Right lobe of liver (tissue), 6 donors: ENCODE results near the gene VSTM2L. TPM values are rescaled to one million over a fixed set of nuclear protein-coding genes. Genes with fewer than 3 reads are reported as not detected.

Source experiments
- ATAC-seq, 4 donors: fragments of 200-7000 bp; cut with Tn5 transposase; one replicate each; pipeline ENCODE4 v1.9.1; 2020; ENCODE audit warnings: mild to moderate bottlenecking in 4 of 4, moderate library complexity in 4 of 4
- DNase-seq, 3 donors: peaks; one replicate each; pipeline ENCODE4 v3.0.0-alpha.2; 2020
- H3K27ac ChIP-seq, 3 donors: fragments of 200-600 bp; one replicate each; pipeline ENCODE4 v1.8.0; 2022
- H3K27me3 ChIP-seq, 2 donors: fragments of 200-600 bp; one replicate each; pipeline ENCODE4 v1.8.0; 2022
- H3K36me3 ChIP-seq, 4 donors: fragments of 200-600 bp; sonication (generic) in 1 of 4; one replicate each; pipeline versions ENCODE4 v1.5.1 to v1.8.0; 2017 to 2022; ENCODE audit warnings: control low read depth in 1 of 4
- H3K4me1 ChIP-seq, 4 donors: fragments of 200-600 bp; sonication (generic) in 1 of 4; one replicate each; pipeline versions ENCODE4 v1.5.1 to v1.8.0; 2017 to 2022; ENCODE audit warnings: control low read depth in 1 of 4
- H3K4me3 ChIP-seq, 3 donors: fragments of 200-600 bp; one replicate each; pipeline ENCODE4 v1.8.0; 2022
- H3K9me3 ChIP-seq, 4 donors: fragments of 200-600 bp; sonication (generic) in 1 of 4; one replicate each; pipeline versions ENCODE4 v1.5.1 to v1.8.0; 2017 to 2022; ENCODE audit warnings: control low read depth in 1 of 4
- CTCF ChIP-seq, 4 donors: fragments of 200-600 bp in 3 of 4; fragments of 450-650 bp in 1 of 4; IDR thresholded peaks; one replicate each; pipeline versions ENCODE4 v1.5.1 to v1.8.0; 2016 to 2022; ENCODE audit warnings: antibody characterized with exemption in 4 of 4, mild to moderate bottlenecking in 2 of 4
- POLR2A ChIP-seq: fragments of 450-650 bp; IDR thresholded peaks from one replicate; pipeline ENCODE4 v1.6.1; 2017; ENCODE audit warnings: antibody characterized with exemption, mild to moderate bottlenecking
- WGBS: methylation state at CpG from one replicate; pipeline ENCODE4 v1.1.6; 2018; ENCODE audit warnings: low coverage, low lambda C conversion rate; ENCODE audit not compliant: insufficient coverage; ENCODE audit errors: missing lambda C conversion rate; 5-methylcytosine and 5-hydroxymethylcytosine counted together
- intact Hi-C, 2 donors: fragments of 100-400 bp; cut with DNase I; formaldehyde crosslinking; loops; one replicate each; pipeline versions ENCODE4 v1.11.2 to v1.14.1; 2022
- total RNA-seq, 6 experiments: library from RNA; depleted of rRNA in 2 of 6; stranded (reverse); fragments of >200 nt in 2 of 6; fragmentation: NEBNext Ultra II Directional in 3 of 6; extraction: Animal tissue kit (Norgen Biotek cat#: 25700) in 3 of 6; gene quantifications; one replicate each; pipeline versions ENCODE4 v1.1.0 to v1.2.4, GENCODE V29; 2016 to 2023
- donor health status: DM: no; HTN: yes; CAD: no.
- donor health status: DM: no; HTN: no; CAD: no.
- donor health status: DM: no; HTN: no; CAD: no.
- donor health status: DM: no; HTN: yes; CAD: no.
- donor health status: DM: no; HTN: yes; CAD: no.

VSTM2L gene
- total RNA-seq, 6 experiments from 2014 or later, result 0.56 to 10.7 (median 1.8) TPM

DNA sequence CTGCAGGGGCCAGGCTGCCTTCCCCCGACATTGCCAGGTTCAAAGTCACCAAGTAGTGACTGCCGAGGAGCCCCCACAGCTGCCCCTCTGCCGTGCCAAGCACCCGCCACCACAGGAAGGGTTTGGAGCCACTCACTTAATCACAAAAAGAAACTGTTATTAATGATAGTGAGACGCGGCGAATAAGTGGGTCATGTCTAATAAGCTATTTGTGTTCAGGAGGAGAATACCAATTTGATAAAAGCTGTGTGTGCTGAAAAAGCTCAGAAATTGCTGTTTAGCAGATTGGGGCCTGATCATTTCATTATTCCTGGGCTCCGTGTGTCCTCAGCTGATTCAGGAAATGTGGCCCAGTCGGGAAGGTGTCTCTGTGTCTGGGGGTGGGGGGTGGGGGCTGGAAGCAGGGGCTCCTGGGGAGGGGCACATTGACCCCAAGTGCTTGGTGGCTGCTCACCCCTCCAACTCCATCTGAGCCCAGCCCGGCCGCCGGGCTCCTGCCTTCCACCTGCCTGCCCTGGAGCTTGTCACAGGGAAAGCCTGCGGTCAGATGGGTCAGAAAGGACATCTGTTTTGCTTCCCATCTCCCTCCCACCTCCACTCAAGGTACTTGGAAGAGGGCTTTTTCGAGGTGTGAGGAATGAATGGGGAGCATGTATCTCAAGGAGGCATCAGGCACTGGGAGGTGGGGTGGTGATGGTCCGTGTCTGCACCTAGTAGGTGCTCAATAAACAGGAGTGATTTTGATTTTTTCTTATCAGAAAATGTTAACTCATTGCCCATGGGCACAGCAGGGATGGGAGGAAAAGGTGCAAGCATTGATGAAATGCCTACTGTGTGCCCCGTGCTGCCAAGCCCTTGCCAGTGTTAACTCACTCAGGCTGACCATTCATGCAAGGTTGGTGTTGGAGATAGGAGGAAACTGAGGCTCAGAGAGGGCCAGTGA is 3.0 kb downstream of the VSTM2L start:
- no peaks in the 10 kb centered on the region for H3K27me3 ChIP-seq
- DNase-seq, result no peak
- H3K4me3 ChIP-seq, result no peak overlapping the region
- H3K4me1 ChIP-seq, result peaks cover 0 to 10% (median 0%) of the 10 kb centered on the region in 4 donors
- no peak for TF ChIP-seq CTCF (IDR thresholded peaks at IDR 0.05)
- TF ChIP-seq POLR2A, result no peak
- H3K9me3 ChIP-seq, result no peaks in the 10 kb centered on the region
- WGBS, result 41% methylated on average over 6 of the region's 16 CpGs
- H3K27ac ChIP-seq, result no peak overlapping the region
- H3K36me3 ChIP-seq, result no peaks in the 10 kb centered on the region
- ATAC-seq, result no peak
- intact Hi-C loops, result loop anchor here in 1 of 2 donors (10.0 kb wide), 1 partner anchor 89 kb away; no protein-coding TSS in a partner anchor

- H3K36me3 ChIP-seq, result no peaks in the 10 kb centered on the region
- 64% methylated on average over 3 of the region's 3 CpGs for WGBS
- no peak overlapping the region for H3K27ac ChIP-seq
- TF ChIP-seq CTCF (IDR thresholded peaks at IDR 0.05) (no peak), POLR2A (no peak)
- intact Hi-C loops, result loop anchor here in 1 of 2 donors (10.0 kb wide), 1 partner anchor 87 kb away; no protein-coding TSS in a partner anchor
- H3K27me3 ChIP-seq, result no peaks in the 10 kb centered on the region
- no peak for DNase-seq
- H3K4me1 ChIP-seq, result peaks cover 0 to 9% (median 0%) of the 10 kb centered on the region in 4 donors
- no peak for ATAC-seq
- no peaks in the 10 kb centered on the region for H3K9me3 ChIP-seq
- no peak overlapping the region for H3K4me3 ChIP-seq
Observed at GRCh38 chr20:37907330-37907676, 4.4 kb downstream of the VSTM2L start.

GRCh38 chr20:37907677-37908401 is 4.9 kb downstream of the VSTM2L start:
- no peaks in the 10 kb centered on the region for H3K36me3 ChIP-seq
- 70% methylated on average over 8 of the region's 17 CpGs for WGBS
- TF ChIP-seq POLR2A (no peak), CTCF (IDR thresholded peaks at IDR 0.05) (no peak)
- no peak overlapping the region for H3K4me3 ChIP-seq
- no peaks in the 10 kb centered on the region for H3K27me3 ChIP-seq
- no peaks in the 10 kb centered on the region for H3K9me3 ChIP-seq
- DNase-seq (no peak), ATAC-seq (no peak)
- intact Hi-C loops, result loop anchor here in 1 of 2 donors (10.0 kb wide), 1 partner anchor 87 kb away; no protein-coding TSS in a partner anchor
- peaks cover 0 to 4% (median 0%) of the 10 kb centered on the region in 4 donors for H3K4me1 ChIP-seq
- no peak overlapping the region for H3K27ac ChIP-seq

DNA sequence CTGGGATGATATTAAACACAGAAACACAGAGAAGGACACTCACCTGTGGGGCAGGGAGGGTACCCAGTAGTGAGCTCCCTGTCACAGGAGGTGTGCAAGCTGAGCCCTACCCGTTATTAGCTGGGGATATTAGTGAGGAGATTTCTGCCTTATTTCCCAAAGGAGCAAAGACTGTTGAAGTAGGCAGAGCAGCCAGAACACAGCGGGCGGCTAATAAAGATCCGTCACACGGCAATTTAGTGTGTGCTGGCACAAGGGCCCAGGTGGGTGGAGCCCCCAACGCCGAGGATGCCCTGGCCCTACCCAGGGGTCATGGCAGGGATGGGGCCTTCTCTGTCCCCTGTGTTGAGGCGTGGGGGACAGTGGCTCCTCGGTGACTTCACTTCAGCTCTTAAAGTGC is 8.3 kb downstream of the VSTM2L start:
- Histone ChIP-seq H3K4me1 (peaks cover 0 to 4% (median 0%) of the 10 kb centered on the region in 4 donors), H3K27me3 (no peaks in the 10 kb centered on the region), H3K9me3 (no peaks in the 10 kb centered on the region), H3K27ac (no peak overlapping the region), H3K4me3 (no peak overlapping the region), H3K36me3 (no peaks in the 10 kb centered on the region)
- intact Hi-C loops, result no loop called here
- DNase-seq (no peak), ATAC-seq (no peak)
- no peak for TF ChIP-seq POLR2A
- no peak for TF ChIP-seq CTCF (IDR thresholded peaks at IDR 0.05)
- WGBS, result 62% methylated on average over 7 of the region's 9 CpGs
